IPS DF 19.7 (cell line): ENCODE results near the gene ABCC9.
"Not testable (repeated sequence)": the region's sequence is repeated elsewhere in the genome, so short reads cannot be mapped to it uniquely, and the experiment has no call there.

Experiments used
- DNase-seq: peaks from one replicate; pipeline ENCODE4 v3.0.0-alpha.2; 2013; ENCODE audit warnings: low read depth, low spot score

Gene ABCC9

GRCh38 chr12:21818627-21819026, 122.6 kb downstream of the ABCC9 start:
- DNase-seq: no peak

GRCh38 chr12:21815306-21816062, 125.7 kb downstream of the ABCC9 start:
- no peak for DNase-seq

GRCh38 chr12:21814814-21815213, 126.4 kb downstream of the ABCC9 start:
- no peak for DNase-seq

- no peak for DNase-seq
Observed at GRCh38 chr12:21814327-21814726, 126.9 kb downstream of the ABCC9 start.

- DNase-seq: no peak
Observed at GRCh38 chr12:21813751-21814150, 127.5 kb downstream of the ABCC9 start.

- DNase-seq: no peak
Observed at GRCh38 chr12:21813125-21813524, 128.1 kb downstream of the ABCC9 start.

GRCh38 chr12:21812340-21812739, 128.9 kb downstream of the ABCC9 start:
- not testable (repeated sequence) for DNase-seq

GRCh38 chr12:21809100-21809499, 132.1 kb downstream of the ABCC9 start:
- DNase-seq: no peak

GRCh38 chr12:21806255-21806654, 135.0 kb downstream of the ABCC9 start:
- DNase-seq: no peak

- DNase-seq: no peak
Observed at GRCh38 chr12:21801522-21802288, 139.5 kb downstream of the ABCC9 start.

GRCh38 chr12:21800011-21800410, 141.2 kb downstream of the ABCC9 start:
- DNase-seq: no peak

- DNase-seq: no peak
Observed at GRCh38 chr12:21797539-21797938, 143.7 kb downstream of the ABCC9 start.

- DNase-seq: no peak
Observed at GRCh38 chr12:21795648-21796328, 145.4 kb downstream of the ABCC9 start.

- DNase-seq: not testable (repeated sequence)
Observed at GRCh38 chr12:21794807-21795595, 146.2 kb downstream of the ABCC9 start.

- DNase-seq: not testable (repeated sequence)
Observed at GRCh38 chr12:21789687-21790086, 151.5 kb downstream of the ABCC9 start.

- DNase-seq: no peak
Observed at GRCh38 chr12:21788089-21788983, 152.9 kb downstream of the ABCC9 start.

- DNase-seq: no peak
Observed at GRCh38 chr12:21786041-21786531, 155.1 kb downstream of the ABCC9 start.

GRCh38 chr12:21782723-21783122, 158.5 kb downstream of the ABCC9 start:
- DNase-seq: not testable (repeated sequence)

GRCh38 chr12:21780786-21781185, 160.4 kb downstream of the ABCC9 start:
- DNase-seq: no peak

GRCh38 chr12:21776175-21776574, 165.1 kb downstream of the ABCC9 start:
- no peak for DNase-seq
